HCT116 (cell line): ENCODE data around the gene PHF8. TPM values are rescaled to one million over a fixed set of nuclear protein-coding genes. Genes with fewer than 3 reads are reported as not detected.

Experiments used
- ATAC-seq: fragments of 200-7000 bp; cut with Tn5 transposase; 2 replicates; pipeline ENCODE4 v1.9.1; 2020; ENCODE audit warnings: mild to moderate bottlenecking, moderate library complexity
- BruUV-seq: library from RNA; stranded (reverse); fragments of 400-500 nt; replicated peaks from 2 replicates; lab custom pipeline; 2021; lab: Mats Ljungman, UMichigan
- CTCF ChIA-PET: fragments of 300-600 bp; sonication (Branson Sonifier 250); formaldehyde crosslinking; loops from one replicate; lab custom pipeline; 2021; ENCODE audit warnings: antibody characterized with exemption; lab: Charles Lee
- POLR2A ChIA-PET: fragments of 300-600, 350-600 bp; sonication (Branson Sonifier 250); formaldehyde crosslinking; loops from one replicate; lab custom pipeline; 2021; ENCODE audit warnings: antibody characterized with exemption; lab: Charles Lee
- RAD21 ChIA-PET, 2 experiments: fragments of 300-600 bp; sonication (Branson Sonifier 250); formaldehyde crosslinking; loops; one replicate each; lab custom pipeline; 2023; ENCODE audit warnings: low total read pairs in 2 of 2; ENCODE audit not compliant: uncharacterized antibody in 2 of 2, unreplicated experiment in 2 of 2, low non-redundant PET in 1 of 2; lab: Charles Lee
- DNase-seq: peaks from one replicate; pipeline ENCODE4 v3.0.0-alpha.2; 2010; ENCODE audit warnings: low read depth, low spot score
- H2AFZ ChIP-seq: fragments of 200-600 bp; shearing (Covaris generic), sonication (generic); 2 replicates; pipeline ENCODE4 v1.6.1; 2017; ENCODE audit warnings: low read depth, mixed run types, mixed read lengths, antibody characterized with exemption, low read length; ENCODE audit not compliant: poor library complexity, severe bottlenecking
- H3K27ac ChIP-seq: 2 replicates; pipeline ENCODE4 v1.5.1; 2012; ENCODE audit warnings: low read depth, low read length
- H3K27me3 ChIP-seq: fragments of 200-600 bp; sonication (generic); 2 replicates; pipeline ENCODE4 v1.6.1; 2016; ENCODE audit warnings: mixed run types, low read length, mixed read lengths; ENCODE audit not compliant: insufficient read depth
- H3K36me3 ChIP-seq, 2 experiments: fragments of 200-500 bp in 1 of 2; fragments of 200-600 bp in 1 of 2; sonication (Bioruptor generic) in 1 of 2; sonication (generic) in 1 of 2; 2 replicates each; pipeline versions ENCODE4 v1.5.1 to v1.6.1; 2014 to 2016; ENCODE audit warnings: low read length in 2 of 2, inconsistent platforms in 1 of 2, mixed read lengths in 1 of 2, mixed run types in 1 of 2; ENCODE audit not compliant: insufficient read depth in 2 of 2, control insufficient read depth in 1 of 2
- H3K4me1 ChIP-seq, 2 experiments: fragments of 200-600 bp in 1 of 2; sonication (generic) in 1 of 2; 2 replicates each; pipeline versions ENCODE4 v1.5.1 to v1.6.1; 2012 to 2017; ENCODE audit warnings: low read length in 2 of 2, inconsistent platforms in 1 of 2, mild to moderate bottlenecking in 1 of 2, mixed read lengths in 1 of 2, mixed run types in 1 of 2, moderate library complexity in 1 of 2; ENCODE audit not compliant: insufficient read depth in 2 of 2, control insufficient read depth in 1 of 2
- H3K4me2 ChIP-seq: fragments of 200-600 bp; sonication (generic); 2 replicates; pipeline ENCODE4 v1.6.1; 2017; ENCODE audit warnings: mixed run types, low read length, mixed read lengths
- H3K4me3 ChIP-seq, 2 experiments: fragments of 200-600 bp in 1 of 2; sonication (generic) in 1 of 2; replicated peaks in 1 of 2; 2 replicates each; pipeline ENCODE4 v1.5.1; 2011 to 2016; ENCODE audit warnings: low read length in 2 of 2, control low read depth in 1 of 2, low read depth in 1 of 2, mild to moderate bottlenecking in 1 of 2, mixed read lengths in 1 of 2, mixed run types in 1 of 2
- H3K79me2 ChIP-seq: fragments of 200-600 bp; sonication (generic); 2 replicates; pipeline ENCODE4 v1.6.1; 2017; ENCODE audit warnings: mild to moderate bottlenecking, mixed run types, low read length, moderate library complexity, mixed read lengths; ENCODE audit not compliant: insufficient read depth
- H3K9ac ChIP-seq: fragments of 200-600 bp; sonication (generic); 2 replicates; pipeline ENCODE4 v1.6.1; 2016; ENCODE audit warnings: low read length, mixed read lengths
- H3K9me2 ChIP-seq: fragments of 200-600 bp; sonication (generic), shearing (Covaris generic); 2 replicates; pipeline ENCODE4 v1.6.1; 2017; ENCODE audit warnings: mixed run types, mild to moderate bottlenecking, moderate library complexity; ENCODE audit not compliant: insufficient read depth
- H3K9me3 ChIP-seq, 2 experiments: fragments of 200-500 bp in 1 of 2; fragments of 200-600 bp in 1 of 2; sonication (Bioruptor generic) in 1 of 2; sonication (generic) in 1 of 2; 2 replicates each; pipeline ENCODE4 v1.6.1; 2014 to 2017; ENCODE audit warnings: low read length in 2 of 2, mixed read lengths in 2 of 2, inconsistent platforms in 1 of 2, low read depth in 1 of 2, mild to moderate bottlenecking in 1 of 2, mixed run types in 1 of 2, moderate library complexity in 1 of 2; ENCODE audit not compliant: control insufficient read depth in 1 of 2, insufficient read depth in 1 of 2
- H4K20me1 ChIP-seq: fragments of 200-600 bp; sonication (generic), shearing (Covaris generic); 2 replicates; pipeline ENCODE4 v1.6.1; 2017; ENCODE audit warnings: mixed run types, mild to moderate bottlenecking, moderate library complexity; ENCODE audit not compliant: insufficient read depth
- ATF3 ChIP-seq: IDR thresholded peaks from 2 replicates; pipeline ENCODE4 v1.6.1; 2012
- CEBPB ChIP-seq: IDR thresholded peaks from 2 replicates; pipeline ENCODE4 v1.6.1; 2012; ENCODE audit warnings: low read depth
- CTCF ChIP-seq, 3 experiments: fragments of 200-600 bp in 1 of 3; sonication (generic) in 1 of 3; IDR thresholded peaks in 2 of 3; conservative IDR thresholded peaks in 1 of 3; 2 replicates each; pipeline ENCODE4 v1.5.1; 2012 to 2017; ENCODE audit warnings: low read depth in 2 of 3, low read length in 2 of 3, antibody characterized with exemption in 1 of 3, borderline replicate concordance in 1 of 3, control low read depth in 1 of 3, mild to moderate bottlenecking in 1 of 3, mixed read lengths in 1 of 3, mixed run types in 1 of 3, moderate library complexity in 1 of 3; ENCODE audit not compliant: insufficient read depth in 1 of 3
- ELF1 ChIP-seq: IDR thresholded peaks from 2 replicates; pipeline ENCODE4 v1.6.1; 2012; ENCODE audit warnings: low read depth, borderline replicate concordance
- FOSL1 ChIP-seq: IDR thresholded peaks from 2 replicates; pipeline ENCODE4 v1.6.1; 2012; ENCODE audit warnings: low read depth
- JUND ChIP-seq: IDR thresholded peaks from 2 replicates; pipeline ENCODE4 v1.6.1; 2012
- MAX ChIP-seq: IDR thresholded peaks from 2 replicates; pipeline ENCODE4 v1.6.1; 2012
- POLR2AphosphoS5 ChIP-seq: IDR thresholded peaks from 2 replicates; pipeline ENCODE4 v1.6.1; 2011; ENCODE audit warnings: mild to moderate bottlenecking, low read depth, low read length, moderate library complexity
- RAD21 ChIP-seq: IDR thresholded peaks from 2 replicates; pipeline ENCODE4 v1.6.1; 2012; ENCODE audit warnings: low read depth, mild to moderate bottlenecking
- SIN3A ChIP-seq: IDR thresholded peaks from 2 replicates; pipeline ENCODE4 v1.6.1; 2012; ENCODE audit warnings: low read depth
- SRF ChIP-seq: IDR thresholded peaks from 2 replicates; pipeline ENCODE4 v1.6.1; 2012; ENCODE audit warnings: low read depth
- TCF7L2 ChIP-seq: IDR thresholded peaks from 2 replicates; pipeline ENCODE4 v1.7.0; 2011; ENCODE audit warnings: borderline replicate concordance, inconsistent platforms; ENCODE audit not compliant: insufficient read depth, insufficient read length; ENCODE audit errors: extremely low read depth
- YY1 ChIP-seq: IDR thresholded peaks from 2 replicates; pipeline ENCODE4 v1.6.1; 2011; ENCODE audit warnings: low read length, low read depth, moderate library complexity, mild to moderate bottlenecking; ENCODE audit not compliant: insufficient replicate concordance; ENCODE audit errors: extremely low read depth
- ZBTB33 ChIP-seq: IDR thresholded peaks from 2 replicates; pipeline ENCODE4 v1.6.1; 2011; ENCODE audit warnings: mild to moderate bottlenecking, low read length, moderate library complexity; ENCODE audit not compliant: insufficient replicate concordance; ENCODE audit errors: extremely low read depth
- ZFX ChIP-seq: fragments of 450-650 bp; IDR thresholded peaks from 2 replicates; pipeline ENCODE4 v1.6.1; 2017
- intact Hi-C: fragments of 100-400 bp; cut with micrococcal nuclease; formaldehyde crosslinking; loops from 2 replicates; pipeline ENCODE4 v1.10.0; 2022
- total RNA-seq: library from RNA; stranded (reverse); gene quantifications from one replicate; pipeline ENCODE4 v1.2.1, GENCODE V29; 2021; ENCODE audit not compliant: unreplicated experiment

PHF8 gene
- total RNA-seq, 1 experiment from 2014 or later: 28.0 TPM

- TF ChIP-seq ZBTB33: no peak
- TF ChIP-seq, all 23 proteins: peak for 0
Observed at GRCh38 chrX:54012830-54013500, 31.3 kb downstream of the PHF8 start (continued).

GRCh38 chrX:54007682-54008081, 36.6 kb downstream of the PHF8 start:
- ChIA-PET POLR2A (no interaction called here), RAD21 (no interaction called here), CTCF (no interaction called here)
- Histone ChIP-seq H3K4me1 (no peaks in the 10 kb centered on the region; a peak in 1 of 4 replicates), H3K27me3 (no peaks in the 10 kb centered on the region), H3K27ac (no peak overlapping the region), H3K9me2 (no peaks in the 10 kb centered on the region), H3K9ac (no peak overlapping the region), H3K9me3 (no peaks in the 10 kb centered on the region), H2AFZ (no peak overlapping the region), H4K20me1 (no peaks in the 10 kb centered on the region), H3K79me2 (no peaks in the 10 kb centered on the region), H3K4me2 (no peak overlapping the region), H3K4me3 (no peak overlapping the region), H3K36me3 (no peaks in the 10 kb centered on the region)
- DNase-seq (no peak), ATAC-seq (no peak)
- intact Hi-C loops: no loop called here
- BruUV-seq: no TSS peak
- TF ChIP-seq MAX: no peak
- TF ChIP-seq TCF7L2: no peak
- no peak for TF ChIP-seq CTCF (IDR thresholded peaks at IDR 0.05 in 2 of 3, conservative IDR thresholded peaks at IDR 0.05 in 1 of 3; ENCODE audit: borderline replicate concordance in 1 of 3, insufficient read depth in 1 of 3, low read depth in 2 of 3, low read length in 2 of 3)
- TF ChIP-seq RAD21: no peak
- TF ChIP-seq YY1: no peak
- no peak for TF ChIP-seq JUND
- TF ChIP-seq SIN3A: no peak
- TF ChIP-seq ZFX: no peak
- TF ChIP-seq SRF: no peak
- no peak for TF ChIP-seq ZBTB33
- no peak for TF ChIP-seq POLR2AphosphoS5
- no peak for TF ChIP-seq FOSL1
- no peak for TF ChIP-seq CEBPB
- TF ChIP-seq ELF1: no peak
- TF ChIP-seq ATF3: no peak
